Smooth muscle cell of trachea (primary cell): ENCODE data around the gene SNRPN. TPM values are rescaled to one million over a fixed set of nuclear protein-coding genes. Genes with fewer than 3 reads are reported as not detected.

Experiments
- total RNA-seq: library from RNA; depleted of rRNA; stranded (reverse); fragments of >200 nt; gene quantifications from 2 replicates; pipeline ENCODE4 v1.2.1, GENCODE V29; 2014

Gene SNRPN
- total RNA-seq = 99.6 and 173 TPM in 2 replicates

DNA sequence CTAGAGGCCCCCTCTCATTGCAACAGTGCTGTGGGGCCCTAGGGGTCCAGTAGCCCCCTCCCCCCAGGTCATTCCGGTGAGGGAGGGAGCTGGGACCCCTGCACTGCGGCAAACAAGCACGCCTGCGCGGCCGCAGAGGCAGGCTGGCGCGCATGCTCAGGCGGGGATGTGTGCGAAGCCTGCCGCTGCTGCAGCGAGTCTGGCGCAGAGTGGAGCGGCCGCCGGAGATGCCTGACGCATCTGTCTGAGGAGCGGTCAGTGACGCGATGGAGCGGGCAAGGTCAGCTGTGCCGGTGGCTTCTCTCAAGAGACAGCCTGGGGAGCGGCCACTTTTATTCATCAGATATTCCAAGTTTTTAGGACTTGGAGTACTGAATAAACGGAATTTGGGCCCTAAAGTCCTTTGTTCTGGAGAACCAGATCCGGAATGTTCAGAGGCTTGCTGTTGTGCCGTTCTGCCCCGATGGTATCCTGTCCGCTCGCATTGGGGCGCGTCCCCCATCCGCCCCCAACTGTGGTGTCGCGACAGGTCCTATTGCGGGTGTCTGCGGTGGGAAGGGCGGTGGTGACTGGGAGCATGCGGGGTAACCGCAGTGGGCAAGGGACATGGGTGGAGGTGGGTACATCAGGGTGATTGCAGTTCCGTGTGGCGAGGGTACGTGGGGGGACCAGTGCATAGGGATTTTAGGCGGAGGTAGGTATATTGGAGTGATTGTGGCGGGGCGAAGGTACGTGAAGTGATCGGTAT is at the start of gene SNRPN, which contains the start of gene SNURF:
TSS of gene SNRPN (plus strand) at position 205 of the 748 bp plus-strand sequence. CDS start 19,467 bp downstream, outside the sequence.
TSS of gene SNURF (plus strand) at position 205 of the 748 bp plus-strand sequence. CDS start at position 267, 62 bp downstream.

Other genes starting within 250 kb of the SNRPN start
- 14.0 and 17.2 TPM in 2 replicates for gene SNURF, start within 50 bp of the SNRPN start, total RNA-seq